Keratinocyte (primary cell): ENCODE measurements around the gene TJP2. TPM values are rescaled to one million over a fixed set of nuclear protein-coding genes. Genes with fewer than 3 reads are reported as not detected.

Source experiments
- DNase-seq: peaks from one replicate; pipeline ENCODE4 v3.0.0-alpha.2; 2011; ENCODE audit warnings: low read depth, missing footprints, low spot score
- FAIRE-seq: peaks from 2 replicates; lab custom pipeline; 2011; peaks lifted over from hg19 to GRCh38; lab: Jason Lieb, UNC
- H2AFZ ChIP-seq: 2 replicates; pipeline ENCODE4 v1.6.0; 2012; ENCODE audit warnings: low read length, control low read depth, inconsistent platforms; ENCODE audit not compliant: control insufficient read depth
- H3K27ac ChIP-seq: 2 replicates; pipeline ENCODE4 v1.5.1; 2011; ENCODE audit warnings: low read length; ENCODE audit not compliant: control insufficient read depth, insufficient read depth
- H3K27me3 ChIP-seq: 3 replicates; pipeline ENCODE4 v1.6.0; 2011; ENCODE audit warnings: low read length; ENCODE audit not compliant: control insufficient read depth, insufficient read depth; ENCODE audit errors: extremely low read depth
- H3K36me3 ChIP-seq, 2 experiments: 2 replicates in 1 of 2; 3 replicates in 1 of 2; pipeline ENCODE4 v1.5.1; 2011; ENCODE audit warnings: low read length in 2 of 2, mild to moderate bottlenecking in 1 of 2; ENCODE audit not compliant: control insufficient read depth in 2 of 2, insufficient read depth in 2 of 2; ENCODE audit errors: extremely low read depth in 1 of 2
- H3K4me1 ChIP-seq: 3 replicates; pipeline ENCODE4 v1.5.1; 2011; ENCODE audit warnings: low read length; ENCODE audit not compliant: control insufficient read depth, insufficient read depth; ENCODE audit errors: extremely low read depth
- H3K4me2 ChIP-seq: 3 replicates; pipeline ENCODE4 v1.6.0; 2011; ENCODE audit warnings: low read depth, low read length; ENCODE audit not compliant: control insufficient read depth, insufficient read depth; ENCODE audit errors: extremely low read depth
- H3K4me3 ChIP-seq, 3 experiments: fragments of 200-600 bp in 1 of 3; sonication (generic) in 1 of 3; 2 replicates in 2 of 3; 3 replicates in 1 of 3; pipeline ENCODE4 v1.5.1; 2011 to 2016; ENCODE audit warnings: low read length in 3 of 3, mild to moderate bottlenecking in 3 of 3, control low read depth in 2 of 3, inconsistent platforms in 1 of 3, low read depth in 1 of 3, mixed read lengths in 1 of 3, mixed run types in 1 of 3, moderate library complexity in 1 of 3; ENCODE audit not compliant: control insufficient read depth in 2 of 3, insufficient read depth in 2 of 3; ENCODE audit errors: extremely low read depth in 1 of 3
- H3K79me2 ChIP-seq: 2 replicates; pipeline ENCODE4 v1.6.0; 2012; ENCODE audit warnings: low read length; ENCODE audit not compliant: control insufficient read depth, insufficient read depth
- H3K9ac ChIP-seq: 3 replicates; pipeline ENCODE4 v1.6.0; 2011; ENCODE audit warnings: low read length; ENCODE audit not compliant: control insufficient read depth, insufficient read depth; ENCODE audit errors: extremely low read depth
- H3K9me1 ChIP-seq: 3 replicates; pipeline ENCODE4 v1.6.0; 2011; ENCODE audit warnings: low read length; ENCODE audit not compliant: control insufficient read depth, insufficient read depth; ENCODE audit errors: extremely low read depth
- H3K9me3 ChIP-seq: 2 replicates; pipeline ENCODE4 v1.5.1; 2012; ENCODE audit warnings: low read depth, low read length; ENCODE audit not compliant: control insufficient read depth
- H4K20me1 ChIP-seq: 3 replicates; pipeline ENCODE4 v1.6.0; 2011; ENCODE audit warnings: low read length; ENCODE audit not compliant: control insufficient read depth, insufficient read depth; ENCODE audit errors: extremely low read depth
- EZH2 ChIP-seq: IDR thresholded peaks from one replicate; pipeline ENCODE4 v1.6.1; 2012; ENCODE audit warnings: inconsistent platforms, mild to moderate bottlenecking, low read length, moderate library complexity
- dilution Hi-C: fragments of 300-500 bp; cut with MboI; formaldehyde crosslinking; loops from one replicate; pipeline ENCODE4 v1.7.0; 2020; ENCODE audit warnings: low sequenced_read_pairs; ENCODE audit not compliant: extremely low pct_ligation_motif_present
- polyA plus RNA-seq, 5 experiments: library from polyadenylated mRNA; depleted of rRNA in 3 of 5; stranded (reverse) in 3 of 5; stranded (forward) in 1 of 5; unstranded in 1 of 5; fragments of >200 nt; gene quantifications; 1 replicate in 1 of 5; 2 replicates in 3 of 5; 3 replicates in 1 of 5; pipeline versions ENCODE4 v1.2.1 to v1.2.3, GENCODE V29; 2011 to 2012; ENCODE audit warnings: missing spikeins in 2 of 5, low read depth in 1 of 5, low replicate concordance in 1 of 5
- TF ChIP-seq, protein P1 (sequence below), 3 experiments: IDR thresholded peaks in 1 of 3; conservative IDR thresholded peaks in 1 of 3; optimal IDR thresholded peaks in 1 of 3; 2 replicates in 2 of 3; 3 replicates in 1 of 3; pipeline versions ENCODE3 to v1.5.1; 2011; ENCODE audit warnings: low read length in 3 of 3, mild to moderate bottlenecking in 3 of 3, moderate library complexity in 2 of 3, control low read depth in 1 of 3, inconsistent platforms in 1 of 3; ENCODE audit not compliant: insufficient read depth in 2 of 3; ENCODE audit errors: extremely low read depth in 1 of 3

TJP2 gene
- polyA plus RNA-seq, 1 donor (not counting 4 experiments of a cell fraction or from before 2014, with no cell fraction given) = 74.8 TPM

DNA sequence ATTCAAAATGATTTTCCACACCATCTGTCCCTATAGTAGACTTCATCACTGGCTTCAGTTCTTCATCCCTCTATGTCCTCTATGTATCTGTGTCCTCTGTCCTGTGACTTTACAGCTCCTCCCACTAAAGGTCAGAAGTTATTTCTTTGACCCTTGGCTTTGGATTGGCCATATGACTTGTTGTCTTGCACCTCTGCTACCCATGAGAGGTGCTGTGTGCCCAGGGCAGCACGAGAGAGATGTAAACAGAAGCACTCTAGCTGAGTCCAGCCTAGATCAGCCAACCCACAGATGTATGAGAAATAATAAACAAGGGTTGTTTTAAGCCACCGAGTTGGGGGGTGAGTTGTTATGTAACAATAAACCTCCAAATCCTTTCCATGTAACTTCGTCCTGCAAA is 87.6 kb downstream of the TJP2 start:
- Histone ChIP-seq H3K9ac (no peak overlapping the region), H3K79me2 (no peaks in the 10 kb centered on the region), H3K27me3 (no peaks in the 10 kb centered on the region), H3K27ac (no peak overlapping the region), H3K4me3 (no peak overlapping the region), H3K9me3 (no peaks in the 10 kb centered on the region), H3K4me2 (no peak overlapping the region), H3K4me1 (no peaks in the 10 kb centered on the region), H3K9me1 (no peaks in the 10 kb centered on the region), H2AFZ (no peak overlapping the region), H3K36me3 (no peaks in the 10 kb centered on the region), H4K20me1 (no peaks in the 10 kb centered on the region)
- dilution Hi-C loops = no loop called here
- no peak for DNase-seq
- no peak for TF ChIP-seq EZH2
- TF ChIP-seq, protein P1, sequence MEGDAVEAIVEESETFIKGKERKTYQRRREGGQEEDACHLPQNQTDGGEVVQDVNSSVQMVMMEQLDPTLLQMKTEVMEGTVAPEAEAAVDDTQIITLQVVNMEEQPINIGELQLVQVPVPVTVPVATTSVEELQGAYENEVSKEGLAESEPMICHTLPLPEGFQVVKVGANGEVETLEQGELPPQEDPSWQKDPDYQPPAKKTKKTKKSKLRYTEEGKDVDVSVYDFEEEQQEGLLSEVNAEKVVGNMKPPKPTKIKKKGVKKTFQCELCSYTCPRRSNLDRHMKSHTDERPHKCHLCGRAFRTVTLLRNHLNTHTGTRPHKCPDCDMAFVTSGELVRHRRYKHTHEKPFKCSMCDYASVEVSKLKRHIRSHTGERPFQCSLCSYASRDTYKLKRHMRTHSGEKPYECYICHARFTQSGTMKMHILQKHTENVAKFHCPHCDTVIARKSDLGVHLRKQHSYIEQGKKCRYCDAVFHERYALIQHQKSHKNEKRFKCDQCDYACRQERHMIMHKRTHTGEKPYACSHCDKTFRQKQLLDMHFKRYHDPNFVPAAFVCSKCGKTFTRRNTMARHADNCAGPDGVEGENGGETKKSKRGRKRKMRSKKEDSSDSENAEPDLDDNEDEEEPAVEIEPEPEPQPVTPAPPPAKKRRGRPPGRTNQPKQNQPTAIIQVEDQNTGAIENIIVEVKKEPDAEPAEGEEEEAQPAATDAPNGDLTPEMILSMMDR (optimal IDR thresholded peaks at IDR 0.05 in 1 of 3, IDR thresholded peaks at IDR 0.05 in 1 of 3, conservative IDR thresholded peaks at IDR 0.05 in 1 of 3; ENCODE audit: extremely low read depth in 1 of 3, insufficient read depth in 2 of 3, low read length in 3 of 3) = no peak
- FAIRE-seq = no peak

DNA sequence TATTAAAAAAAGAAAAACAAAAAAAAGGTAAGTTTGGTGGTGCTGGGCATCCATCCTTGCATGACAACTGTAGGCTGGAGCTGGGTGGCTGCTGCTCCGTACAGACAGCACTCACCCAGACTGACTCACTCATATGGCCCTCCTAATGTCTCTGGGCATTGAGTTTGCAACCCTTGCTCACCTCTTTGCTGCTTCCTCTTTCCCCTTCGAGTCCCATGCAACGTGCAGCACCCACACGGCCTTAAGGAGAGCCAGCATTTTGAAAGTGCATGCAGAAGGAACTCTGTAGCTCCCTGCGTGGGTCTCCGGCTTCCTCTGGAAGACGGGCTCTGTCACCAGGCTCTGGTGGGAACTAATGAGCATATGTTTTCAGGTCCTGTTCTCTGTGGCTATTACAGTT is 90.4 kb downstream of the TJP2 start:
- Histone ChIP-seq H3K4me3 (no peak overlapping the region), H3K79me2 (no peaks in the 10 kb centered on the region), H3K27me3 (no peaks in the 10 kb centered on the region), H3K9me3 (no peaks in the 10 kb centered on the region), H3K36me3 (no peaks in the 10 kb centered on the region), H3K27ac (no peak overlapping the region), H3K4me1 (no peaks in the 10 kb centered on the region), H3K9me1 (no peaks in the 10 kb centered on the region), H2AFZ (no peak overlapping the region), H3K4me2 (no peak overlapping the region), H3K9ac (no peak overlapping the region), H4K20me1 (no peaks in the 10 kb centered on the region)
- DNase-seq (no peak), FAIRE-seq (no peak)
- TF ChIP-seq EZH2 = no peak
- TF ChIP-seq, protein P1 (optimal IDR thresholded peaks at IDR 0.05 in 1 of 3, IDR thresholded peaks at IDR 0.05 in 1 of 3, conservative IDR thresholded peaks at IDR 0.05 in 1 of 3; ENCODE audit: extremely low read depth in 1 of 3, insufficient read depth in 2 of 3, low read length in 3 of 3) = no peak
- dilution Hi-C loops = no loop called here
